OCI-LY7 (cell line): ENCODE measurements around the gene FBXL14. TPM values are rescaled to one million over a fixed set of nuclear protein-coding genes. Genes with fewer than 3 reads are reported as not detected.

Experiments
- BruUV-seq: library from RNA; stranded (reverse); fragments of 400-500 nt; replicated peaks from 2 replicates; lab custom pipeline; 2021; lab: Mats Ljungman, UMichigan
- CTCF ChIA-PET: fragments of 300-600 bp; sonication (Branson Sonifier 250); formaldehyde crosslinking; loops from one replicate; lab custom pipeline; 2022; ENCODE audit warnings: antibody characterized with exemption; ENCODE audit not compliant: unreplicated experiment; lab: Charles Lee
- POLR2A ChIA-PET: fragments of 300-600 bp; sonication (Branson Sonifier 250); formaldehyde crosslinking; loops from one replicate; lab custom pipeline; 2022; ENCODE audit warnings: antibody characterized with exemption; lab: Charles Lee
- DNase-seq: peaks from one replicate; pipeline ENCODE4 v3.0.0-alpha.2; 2015; ENCODE audit warnings: low spot score
- H2AFZ ChIP-seq: fragments of 200-600 bp; sonication (generic), shearing (Covaris generic); 2 replicates; pipeline ENCODE4 v1.6.1; 2014; ENCODE audit warnings: mild to moderate bottlenecking, antibody characterized with exemption, low read length, moderate library complexity
- H3K27ac ChIP-seq: fragments of 200-600 bp; sonication (generic); 2 replicates; pipeline ENCODE4 v1.5.1; 2014; ENCODE audit warnings: mixed run types, low read depth, mild to moderate bottlenecking, moderate library complexity, low read length, inconsistent platforms; ENCODE audit not compliant: poor library complexity, severe bottlenecking
- H3K36me3 ChIP-seq: fragments of 200-600 bp; sonication (generic); 2 replicates; pipeline ENCODE4 v1.6.1; 2014; ENCODE audit warnings: mild to moderate bottlenecking, antibody characterized with exemption, low read length, moderate library complexity, mixed read lengths; ENCODE audit not compliant: insufficient read depth
- H3K4me1 ChIP-seq: fragments of 200-600 bp; sonication (generic); 2 replicates; pipeline ENCODE4 v1.5.1; 2014; ENCODE audit warnings: mild to moderate bottlenecking, low read length; ENCODE audit not compliant: insufficient read depth, poor library complexity, severe bottlenecking
- H3K4me2 ChIP-seq: fragments of 200-600 bp; sonication (generic); 2 replicates; pipeline ENCODE4 v1.6.1; 2014; ENCODE audit warnings: mild to moderate bottlenecking, low read length
- H3K4me3 ChIP-seq: fragments of 200-600 bp; sonication (generic); 2 replicates; pipeline ENCODE4 v1.5.1; 2014; ENCODE audit warnings: mild to moderate bottlenecking, low read depth, low read length; ENCODE audit not compliant: poor library complexity, severe bottlenecking
- H3K79me2 ChIP-seq: fragments of 200-600 bp; sonication (generic); 2 replicates; pipeline ENCODE4 v1.6.1; 2016; ENCODE audit warnings: low read depth, mild to moderate bottlenecking, low read length, moderate library complexity, mixed read lengths; ENCODE audit not compliant: insufficient read depth
- H3K9me2 ChIP-seq: fragments of 200-600 bp; sonication (generic); 2 replicates; pipeline ENCODE4 v1.6.1; 2016; ENCODE audit warnings: mild to moderate bottlenecking, low read length, mixed read lengths; ENCODE audit not compliant: insufficient read depth
- H3K9me3 ChIP-seq: fragments of 200-600 bp; sonication (generic); 2 replicates; pipeline ENCODE4 v1.6.1; 2014; ENCODE audit warnings: mild to moderate bottlenecking, mixed run types, low read length, mixed read lengths
- H4K20me1 ChIP-seq: fragments of 200-600 bp; sonication (generic); 2 replicates; pipeline ENCODE4 v1.6.1; 2014; ENCODE audit warnings: mild to moderate bottlenecking, antibody characterized with exemption, low read length, moderate library complexity, mixed read lengths; ENCODE audit not compliant: insufficient read depth
- EZH2phosphoT487 ChIP-seq: fragments of 200-600 bp; sonication (generic); IDR thresholded peaks from 2 replicates; pipeline ENCODE4 v1.6.1; 2018; ENCODE audit warnings: low read depth, borderline replicate concordance, mild to moderate bottlenecking, mixed run types, antibody characterized with exemption, low read length, moderate library complexity, mixed read lengths
- intact Hi-C: fragments of 100-400 bp; cut with micrococcal nuclease; formaldehyde crosslinking; loops from one replicate; pipeline ENCODE4 v1.10.0; 2022; ENCODE audit not compliant: unreplicated experiment
- total RNA-seq, 2 experiments: library from RNA; depleted of rRNA in 1 of 2; stranded (reverse); fragments of >200 nt in 1 of 2; shearing (Covaris generic) in 1 of 2; gene quantifications; 2 replicates each; pipeline ENCODE4 v1.2.3, GENCODE V29; 2014 to 2022
- TF ChIP-seq, protein P1 (sequence below): fragments of 200-600 bp; sonication (generic); conservative IDR thresholded peaks from 2 replicates; pipeline ENCODE4 v1.5.1; 2014; ENCODE audit warnings: mild to moderate bottlenecking, antibody characterized with exemption, low read length, moderate library complexity, mixed read lengths

Gene FBXL14
- total RNA-seq, 2 experiments from 2014 or later, result 33.4 to 45.5 TPM

GRCh38 chr12:1533602-1534304 is 60.6 kb downstream of the FBXL14 start:
- intact Hi-C loops, result loop anchor here (1.0 kb wide), 1 partner anchor 50 kb away; no protein-coding TSS in a partner anchor
- ChIA-PET POLR2A (interaction anchor here (0.6 to 2.7 kb wide), 9 partner anchors 9 to 678 kb away, joined by 3 to 16 read pairs (median 4); no protein-coding TSS in a partner anchor), CTCF (interaction anchor here (1.5 kb wide), 1 partner anchor 416 kb away, joined by 5 read pairs; no protein-coding TSS in a partner anchor)
- Histone ChIP-seq H4K20me1 (no peaks in the 10 kb centered on the region), H3K36me3 (no peaks in the 10 kb centered on the region), H3K79me2 (peaks cover 14% of the 10 kb centered on the region), H3K9me3 (no peaks in the 10 kb centered on the region), H2AFZ (peak overlapping the region; percentile 64; the same call in 1 of the 2 replicates), H3K27ac (peak overlapping the region; percentile 79), H3K4me1 (peaks cover 49% of the 10 kb centered on the region), H3K4me2 (peak overlapping the region; percentile 89), H3K9me2 (no peaks in the 10 kb centered on the region), H3K4me3 (peak overlapping the region; percentile 68)
- DNase-seq, result peak; percentile 83
- TF ChIP-seq EZH2phosphoT487, result no peak
- TF ChIP-seq, protein P1, sequence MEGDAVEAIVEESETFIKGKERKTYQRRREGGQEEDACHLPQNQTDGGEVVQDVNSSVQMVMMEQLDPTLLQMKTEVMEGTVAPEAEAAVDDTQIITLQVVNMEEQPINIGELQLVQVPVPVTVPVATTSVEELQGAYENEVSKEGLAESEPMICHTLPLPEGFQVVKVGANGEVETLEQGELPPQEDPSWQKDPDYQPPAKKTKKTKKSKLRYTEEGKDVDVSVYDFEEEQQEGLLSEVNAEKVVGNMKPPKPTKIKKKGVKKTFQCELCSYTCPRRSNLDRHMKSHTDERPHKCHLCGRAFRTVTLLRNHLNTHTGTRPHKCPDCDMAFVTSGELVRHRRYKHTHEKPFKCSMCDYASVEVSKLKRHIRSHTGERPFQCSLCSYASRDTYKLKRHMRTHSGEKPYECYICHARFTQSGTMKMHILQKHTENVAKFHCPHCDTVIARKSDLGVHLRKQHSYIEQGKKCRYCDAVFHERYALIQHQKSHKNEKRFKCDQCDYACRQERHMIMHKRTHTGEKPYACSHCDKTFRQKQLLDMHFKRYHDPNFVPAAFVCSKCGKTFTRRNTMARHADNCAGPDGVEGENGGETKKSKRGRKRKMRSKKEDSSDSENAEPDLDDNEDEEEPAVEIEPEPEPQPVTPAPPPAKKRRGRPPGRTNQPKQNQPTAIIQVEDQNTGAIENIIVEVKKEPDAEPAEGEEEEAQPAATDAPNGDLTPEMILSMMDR, result 0 out of 2 replicates have a peak, but pooled peaks have one; percentile 31
- BruUV-seq, result no TSS peak

GRCh38 chr12:1533205-1533601 is 61.2 kb downstream of the FBXL14 start:
- H4K20me1 ChIP-seq, result no peaks in the 10 kb centered on the region
- no peaks in the 10 kb centered on the region for H3K9me3 ChIP-seq
- H3K9me2 ChIP-seq, result no peaks in the 10 kb centered on the region
- CTCF ChIA-PET, result interaction anchor here (0.8 kb wide), 1 partner anchor 415 kb away, joined by 4 read pairs; no protein-coding TSS in a partner anchor
- peak overlapping the region; percentile 64; the same call in 1 of the 2 replicates for H2AFZ ChIP-seq
- H3K79me2 ChIP-seq, result peaks cover 14% of the 10 kb centered on the region
- H3K4me2 ChIP-seq, result peak overlapping the region; percentile 89
- H3K27ac ChIP-seq, result peak overlapping the region; percentile 79
- TF ChIP-seq, protein P1, result peak; percentile 49
- TF ChIP-seq EZH2phosphoT487, result no peak
- POLR2A ChIA-PET, result interaction anchor here (0.6 to 2.7 kb wide), 5 partner anchors 9 to 59 kb away, joined by 3 to 16 read pairs (median 4); no protein-coding TSS in a partner anchor
- no peaks in the 10 kb centered on the region for H3K36me3 ChIP-seq
- no TSS peak for BruUV-seq
- H3K4me1 ChIP-seq, result peaks cover 49% of the 10 kb centered on the region
- peak; percentile 78 for DNase-seq
- intact Hi-C loops, result loop anchor here (1.0 kb wide), 1 partner anchor 50 kb away; no protein-coding TSS in a partner anchor
- H3K4me3 ChIP-seq, result peak overlapping the region; percentile 68
